GM12878 (cell line): Measurements from ENCODE around the gene ZFPM1. TPM values are rescaled to one million over a fixed set of nuclear protein-coding genes. Genes with fewer than 3 reads are reported as not detected.

Experiments
- ATAC-seq: fragments of 200-7000 bp; cut with Tn5 transposase; 3 replicates; pipeline ENCODE4 v1.9.1; 2020; ENCODE audit warnings: mild to moderate bottlenecking, moderate library complexity
- BruUV-seq: library from RNA; stranded (reverse); fragments of 400-500 nt; replicated peaks from 2 replicates; lab custom pipeline; 2021; lab: Mats Ljungman, UMichigan
- CTCF ChIA-PET: fragments of 300-600 bp; sonication (Branson Sonifier 250); formaldehyde crosslinking; extraction: SDS; loops from one replicate; lab custom pipeline; 2021; ENCODE audit warnings: inconsistent platforms; lab: Yijun Ruan, JAX
- POLR2A ChIA-PET: fragments of 350-600 bp; formaldehyde crosslinking; extraction: SDS; loops from one replicate; lab custom pipeline; 2021; ENCODE audit warnings: inconsistent platforms; lab: Charles Lee
- RAD21 ChIA-PET: fragments of 300-600 bp; sonication (Branson Sonifier 250); formaldehyde crosslinking; loops from one replicate; lab custom pipeline; 2023; ENCODE audit warnings: antibody characterized with exemption; ENCODE audit not compliant: unreplicated experiment; lab: Charles Lee
- SMC1A ChIA-PET: fragments of 300-600 bp; sonication (Branson Sonifier 250); formaldehyde crosslinking; loops from one replicate; lab custom pipeline; 2023; ENCODE audit not compliant: unreplicated experiment, uncharacterized antibody; lab: Charles Lee
- DNase-seq: peaks from one replicate; pipeline ENCODE4 v3.0.0-alpha.2; 2011; ENCODE audit warnings: low read depth, low spot score
- FAIRE-seq: peaks from 3 replicates; lab custom pipeline; 2011; peaks lifted over from hg19 to GRCh38; lab: Jason Lieb, UNC
- H2AFZ ChIP-seq: 2 replicates; pipeline ENCODE4 v1.6.0; 2011; ENCODE audit warnings: low read depth, low read length, control low read depth; ENCODE audit not compliant: control insufficient read depth
- H3K27ac ChIP-seq: 2 replicates; pipeline ENCODE4 v1.5.1; 2011; ENCODE audit warnings: control low read depth; ENCODE audit not compliant: control insufficient read depth, insufficient read depth
- H3K27me3 ChIP-seq, 2 experiments: replicated peaks in 1 of 2; 2 replicates each; pipeline versions ENCODE4 v1.6.0 to v1.6.1; 2011; ENCODE audit warnings: low read length in 1 of 2; ENCODE audit not compliant: control insufficient read depth in 2 of 2, insufficient read depth in 2 of 2
- H3K36me3 ChIP-seq, 2 experiments: 2 replicates each; pipeline ENCODE4 v1.5.1; 2011; ENCODE audit warnings: low read length in 1 of 2; ENCODE audit not compliant: control insufficient read depth in 2 of 2, insufficient read depth in 2 of 2
- H3K4me1 ChIP-seq: 2 replicates; pipeline ENCODE4 v1.6.1; 2011; ENCODE audit warnings: mild to moderate bottlenecking, low read length, moderate library complexity, mixed read lengths; ENCODE audit not compliant: control insufficient read depth, insufficient read depth
- H3K4me2 ChIP-seq: 2 replicates; pipeline ENCODE4 v1.6.0; 2011; ENCODE audit warnings: control low read depth; ENCODE audit not compliant: control insufficient read depth, insufficient read depth
- H3K4me3 ChIP-seq: fragments of 200-600 bp; sonication (generic); 2 replicates; pipeline ENCODE4 v1.5.1; 2016
- H3K79me2 ChIP-seq: 2 replicates; pipeline ENCODE4 v1.6.0; 2011; ENCODE audit warnings: low read length; ENCODE audit not compliant: control insufficient read depth, insufficient read depth
- H3K9ac ChIP-seq: 2 replicates; pipeline ENCODE4 v1.8.0; 2011; ENCODE audit warnings: low read length, control low read depth, mixed read lengths; ENCODE audit not compliant: control insufficient read depth, insufficient read depth
- H3K9me3 ChIP-seq: replicated peaks from 3 replicates; pipeline ENCODE4 v1.5.1; 2011; ENCODE audit warnings: mild to moderate bottlenecking, low read length; ENCODE audit not compliant: control insufficient read depth, insufficient read depth
- H4K20me1 ChIP-seq: 2 replicates; pipeline ENCODE4 v1.6.0; 2011; ENCODE audit not compliant: control insufficient read depth, insufficient read depth
- CHD4 ChIP-seq: fragments of 200-600 bp; sonication (generic); IDR thresholded peaks from 2 replicates; pipeline ENCODE4 v1.6.1; 2016; ENCODE audit warnings: mild to moderate bottlenecking
- CUX1 ChIP-seq: IDR thresholded peaks from 2 replicates; pipeline ENCODE4 v1.6.1; 2012; ENCODE audit warnings: improper control_type of control experiment, low read depth, low read length; ENCODE audit not compliant: insufficient replicate concordance
- JUNB ChIP-seq: IDR thresholded peaks from 2 replicates; pipeline ENCODE4 v1.6.1; 2016; ENCODE audit warnings: antibody characterized with exemption, mild to moderate bottlenecking
- MEF2A ChIP-seq: IDR thresholded peaks from 2 replicates; pipeline ENCODE4 v1.6.1; 2011; ENCODE audit warnings: low read depth, mild to moderate bottlenecking, low read length, moderate library complexity; ENCODE audit not compliant: insufficient read depth
- MYC ChIP-seq: IDR thresholded peaks from 2 replicates; pipeline ENCODE4 v1.6.1; 2011; ENCODE audit warnings: mild to moderate bottlenecking, low read length, moderate library complexity, inconsistent platforms; ENCODE audit not compliant: insufficient read depth, insufficient replicate concordance, insufficient read length, severe bottlenecking
- NFIC ChIP-seq: IDR thresholded peaks from 2 replicates; pipeline ENCODE4 v1.6.1; 2012; ENCODE audit warnings: low read depth, mild to moderate bottlenecking, inconsistent platforms, low read length, moderate library complexity
- NFYA ChIP-seq: IDR thresholded peaks from 2 replicates; pipeline ENCODE4 v1.6.1; 2011; ENCODE audit warnings: low read depth, mild to moderate bottlenecking, low read length, improper control_type of control experiment, borderline replicate concordance
- POLR2AphosphoS2 ChIP-seq: IDR thresholded peaks from 2 replicates; pipeline ENCODE4 v1.6.1; 2011; ENCODE audit warnings: low read depth, mild to moderate bottlenecking, low read length, improper control_type of control experiment, moderate library complexity
- SMAD5 ChIP-seq: IDR thresholded peaks from 2 replicates; pipeline ENCODE4 v1.6.1; 2016; ENCODE audit warnings: antibody characterized with exemption, low read depth
- YY1 ChIP-seq: IDR thresholded peaks from 2 replicates; pipeline ENCODE4 v1.6.1; 2011; ENCODE audit warnings: low read depth, mild to moderate bottlenecking, low read length
- ZNF687 ChIP-seq: fragments of 450-650 bp; IDR thresholded peaks from 2 replicates; pipeline ENCODE4 v1.6.1; 2017; ENCODE audit warnings: mild to moderate bottlenecking, moderate library complexity
- ZZZ3 ChIP-seq: IDR thresholded peaks from 2 replicates; pipeline ENCODE4 v1.6.1; 2011; ENCODE audit warnings: low read depth; ENCODE audit not compliant: control insufficient read depth, insufficient read length
- WGBS: methylation state at CpG from one replicate; pipeline ENCODE4 v1.1.6; 2016; ENCODE audit warnings: low lambda C conversion rate; ENCODE audit not compliant: insufficient replicate concordance, insufficient coverage; ENCODE audit errors: missing lambda C conversion rate; 5-methylcytosine and 5-hydroxymethylcytosine counted together
- in situ Hi-C: fragments of 300-500 bp; cut with MboI; formaldehyde crosslinking; loops from 9 replicates; pipeline ENCODE4 v1.14.3; 2018; ENCODE audit warnings: mixed read lengths
- intact Hi-C: fragments of 100-400 bp; cut with micrococcal nuclease; formaldehyde crosslinking; loops from one replicate; pipeline ENCODE4 v1.14.2; 2022; ENCODE audit not compliant: unreplicated experiment
- polyA plus RNA-seq, 11 experiments: library from polyadenylated mRNA; depleted of rRNA in 4 of 11; unstranded in 6 of 11; stranded (reverse) in 5 of 11; fragments of >200 nt; fragmentation: Nextera tagmentation in 4 of 11; fragmentation: Illumina TruSeq in 1 of 11; extraction: Ambion mirVana in 4 of 11; extraction: Trizol in 1 of 11; gene quantifications; 1 replicate in 1 of 11; 2 replicates in 10 of 11; pipeline versions ENCODE4 v1.2.1 to v1.2.3, GENCODE V29; 2011 to 2016; ENCODE audit warnings: inconsistent platforms in 2 of 11, missing spikeins in 2 of 11, low read depth in 1 of 11
- total RNA-seq, 4 experiments: library from RNA; depleted of rRNA in 3 of 4; stranded (reverse); fragments of >200 nt in 3 of 4; fragmentation: Illumina TruSeq in 1 of 4; extraction: Trizol in 1 of 4; gene quantifications; 2 replicates each; pipeline versions ENCODE4 v1.2.1 to v1.2.3, GENCODE V29; 2013 to 2021

ZFPM1 gene
- total and polyA plus RNA-seq, 10 of the 15 experiments (the other 5 are each of a cell fraction or from before 2014, with no cell fraction given): 0.02 to 5.1 (median 0.30) TPM

GRCh38 chr16:88414521-88415380, 38.3 kb upstream of the ZFPM1 start:
- no peak overlapping the region for H2AFZ ChIP-seq
- no TSS peak for BruUV-seq
- ATAC-seq: no peak
- ChIA-PET SMC1A (no interaction called here), RAD21 (no interaction called here), CTCF (no interaction called here), POLR2A (no interaction called here)
- intact Hi-C loops: no loop called here
- no peak overlapping the region for H3K9ac ChIP-seq
- in situ Hi-C loops: no loop called here
- no peaks in the 10 kb centered on the region for H3K4me1 ChIP-seq
- no peak for FAIRE-seq
- no peaks in the 10 kb centered on the region; a peak in 1 of 4 replicates for H3K27me3 ChIP-seq
- 41% methylated on average over 31 of the region's 34 CpGs for WGBS
- no peak overlapping the region for H3K4me3 ChIP-seq
- no peak overlapping the region for H3K27ac ChIP-seq
- H3K36me3 ChIP-seq: no peaks in the 10 kb centered on the region
- H3K9me3 ChIP-seq: no peaks in the 10 kb centered on the region
- no peak for DNase-seq
- H3K4me2 ChIP-seq: no peak overlapping the region
- TF ChIP-seq NFYA: no peak
- no peak for TF ChIP-seq CUX1
- no peak for TF ChIP-seq MYC
- no peak for TF ChIP-seq YY1
- TF ChIP-seq POLR2AphosphoS2: no peak
- TF ChIP-seq CHD4: no peak
- TF ChIP-seq JUNB: no peak
- TF ChIP-seq NFIC: no peak
- no peak for TF ChIP-seq MEF2A
- no peak for TF ChIP-seq ZZZ3
- no peak for TF ChIP-seq ZNF687
- no peak for TF ChIP-seq SMAD5
- no peaks in the 10 kb centered on the region for H3K79me2 ChIP-seq
- no peaks in the 10 kb centered on the region for H4K20me1 ChIP-seq
